Upper lobe of left lung (tissue), 6 donors: ENCODE measurements around the gene DISC1. TPM values are rescaled to one million over a fixed set of nuclear protein-coding genes. Genes with fewer than 3 reads are reported as not detected.

ENCODE experiments used
- ATAC-seq, 2 donors: fragments of 200-7000 bp; cut with Tn5 transposase; one replicate each; pipeline ENCODE4 v1.9.1; 2022; ENCODE audit warnings: mild to moderate bottlenecking in 2 of 2, moderate library complexity in 2 of 2; ENCODE audit not compliant: low FRiP score in 2 of 2
- DNase-seq, 2 donors: peaks; one replicate each; pipeline ENCODE4 v3.0.0-alpha.2; 2019 to 2020
- H3K27ac ChIP-seq, 4 donors: fragments of 200-600 bp; sonication (generic); one replicate each; pipeline ENCODE4 v1.5.1; 2016 to 2019
- H3K27me3 ChIP-seq, 4 donors: fragments of 200-600 bp; sonication (generic); one replicate each; pipeline ENCODE4 v1.5.1; 2017 to 2019
- H3K36me3 ChIP-seq, 4 donors: fragments of 200-600 bp; sonication (generic); one replicate each; pipeline ENCODE4 v1.5.1; 2016 to 2019
- H3K4me1 ChIP-seq, 4 donors: fragments of 200-600 bp; sonication (generic); one replicate each; pipeline ENCODE4 v1.5.1; 2018 to 2019
- H3K4me3 ChIP-seq, 4 donors: fragments of 200-600 bp; sonication (generic); one replicate each; pipeline ENCODE4 v1.5.1; 2017 to 2019; ENCODE audit warnings: mild to moderate bottlenecking in 2 of 4, moderate library complexity in 1 of 4
- H3K9me3 ChIP-seq, 4 donors: fragments of 200-600 bp; sonication (generic); one replicate each; pipeline ENCODE4 v1.5.1; 2018 to 2019
- CTCF ChIP-seq, 6 experiments: fragments of 450-650 bp in 4 of 6; fragments of 200-600 bp in 2 of 6; sonication (generic) in 2 of 6; IDR thresholded peaks; one replicate each; pipeline ENCODE4 v1.5.1; 2016 to 2019; ENCODE audit warnings: antibody characterized with exemption in 6 of 6
- EP300 ChIP-seq, 4 donors: sonication (generic); formaldehyde crosslinking; IDR thresholded peaks; one replicate each; pipeline ENCODE4 v1.5.1; 2017; ENCODE audit warnings: antibody characterized with exemption in 4 of 4, control low read depth in 2 of 4
- POLR2A ChIP-seq, 4 donors: fragments of 450-650 bp; IDR thresholded peaks; one replicate each; pipeline ENCODE4 v1.5.1; 2016 to 2017; ENCODE audit warnings: antibody characterized with exemption in 4 of 4, mild to moderate bottlenecking in 2 of 4
- POLR2AphosphoS5 ChIP-seq, 2 donors: sonication (generic); formaldehyde crosslinking; IDR thresholded peaks; one replicate each; pipeline ENCODE4 v1.5.1; 2017; ENCODE audit warnings: antibody characterized with exemption in 2 of 2
- WGBS, 2 donors: methylation state at CpG; one replicate each; pipeline ENCODE4 v1.1.5; 2017 to 2018; 5-methylcytosine and 5-hydroxymethylcytosine counted together
- total RNA-seq, 6 donors: library from RNA; depleted of rRNA in 4 of 6; stranded (reverse); fragments of >200 nt in 4 of 6; gene quantifications; one replicate each; pipeline versions ENCODE4 v1.1.0 to v1.2.1, GENCODE V29; 2016 to 2021
- donor health status: DM: no; HTN: no; CAD: no; lungs with moderate emphysema.
- donor health status: DM: no; HTN: yes; CAD: no; lungs with severe emphysema.

DISC1 gene
- total RNA-seq, 6 donors from 2014 or later, result 6.1 to 16.8 (median 10.5) TPM

GRCh38 chr1:231611851-231612250, 14.7 kb upstream of the DISC1 start:
- H3K4me1 ChIP-seq, result peaks cover 0 to 22% (median 16%) of the 10 kb centered on the region in 4 donors
- H3K36me3 ChIP-seq, result no peaks in the 10 kb centered on the region
- H3K9me3 ChIP-seq, result no peaks in the 10 kb centered on the region
- DNase-seq (no peak), ATAC-seq (no peak)
- no peak overlapping the region for H3K4me3 ChIP-seq
- peak overlapping the region in 3 of 4 donors; percentile 23 to 74 (median 44) for H3K27ac ChIP-seq
- H3K27me3 ChIP-seq, result no peaks in the 10 kb centered on the region
- 77 to 92% methylated on average over 5 of the region's 5 CpGs for WGBS, 2 donors
- no peak for TF ChIP-seq CTCF (IDR thresholded peaks at IDR 0.05)
- no peak for TF ChIP-seq EP300 (IDR thresholded peaks at IDR 0.05)
- no peak for TF ChIP-seq POLR2AphosphoS5 (IDR thresholded peaks at IDR 0.05)
- TF ChIP-seq POLR2A (IDR thresholded peaks at IDR 0.05), result no peak

GRCh38 chr1:231612393-231613089, 14.0 kb upstream of the DISC1 start:
- no peak overlapping the region for H3K4me3 ChIP-seq
- ATAC-seq (peak; percentile 82 to 87), DNase-seq (peak in 1 of 2 donors; percentile 62)
- H3K4me1 ChIP-seq, result peaks cover 0 to 22% (median 16%) of the 10 kb centered on the region in 4 donors
- TF ChIP-seq POLR2A (IDR thresholded peaks at IDR 0.05), result no peak
- no peak for TF ChIP-seq POLR2AphosphoS5 (IDR thresholded peaks at IDR 0.05)
- TF ChIP-seq CTCF (IDR thresholded peaks at IDR 0.05), result no peak
- TF ChIP-seq EP300 (IDR thresholded peaks at IDR 0.05), result no peak
- H3K27me3 ChIP-seq, result no peaks in the 10 kb centered on the region
- H3K27ac ChIP-seq, result peak overlapping the region; percentile 28 to 74 (median 49)
- WGBS, 2 donors, result 61 to 72% methylated on average over 10 of the region's 10 CpGs
- no peaks in the 10 kb centered on the region for H3K9me3 ChIP-seq
- H3K36me3 ChIP-seq, result no peaks in the 10 kb centered on the region

- WGBS, 2 donors, result 55 to 57% methylated on average over 7 of the region's 7 CpGs
- Histone ChIP-seq H3K4me1 (peaks cover 0 to 22% (median 18%) of the 10 kb centered on the region in 4 donors), H3K36me3 (no peaks in the 10 kb centered on the region), H3K4me3 (no peak overlapping the region), H3K27ac (peak overlapping the region; percentile 28 to 74 (median 49)), H3K9me3 (no peaks in the 10 kb centered on the region), H3K27me3 (no peaks in the 10 kb centered on the region)
- no peak for TF ChIP-seq POLR2A (IDR thresholded peaks at IDR 0.05)
- no peak for TF ChIP-seq EP300 (IDR thresholded peaks at IDR 0.05)
- no peak for TF ChIP-seq CTCF (IDR thresholded peaks at IDR 0.05)
- no peak for TF ChIP-seq POLR2AphosphoS5 (IDR thresholded peaks at IDR 0.05)
- DNase-seq, result peak in 1 of 2 donors; percentile 47
- peak; percentile 23 to 25 for ATAC-seq
Observed at GRCh38 chr1:231613419-231614349, 12.9 kb upstream of the DISC1 start.

GRCh38 chr1:231616667-231617066, 9.9 kb upstream of the DISC1 start:
- no peaks in the 10 kb centered on the region for H3K9me3 ChIP-seq
- WGBS, 2 donors, result 84 to 85% methylated on average over 2 of the region's 2 CpGs
- H3K27ac ChIP-seq, result no peak overlapping the region
- peaks cover 0 to 21% (median 16%) of the 10 kb centered on the region in 4 donors for H3K4me1 ChIP-seq
- no peak for DNase-seq
- H3K27me3 ChIP-seq, result no peaks in the 10 kb centered on the region
- no peak overlapping the region for H3K4me3 ChIP-seq
- no peak for TF ChIP-seq POLR2A (IDR thresholded peaks at IDR 0.05)
- H3K36me3 ChIP-seq, result no peaks in the 10 kb centered on the region
- no peak for ATAC-seq

- 62% methylated on average over 6 to 7 of the region's 7 CpGs for WGBS, 2 donors
- H3K4me3 ChIP-seq, result no peak overlapping the region
- no peaks in the 10 kb centered on the region for H3K27me3 ChIP-seq
- H3K36me3 ChIP-seq, result no peaks in the 10 kb centered on the region
- H3K9me3 ChIP-seq, result no peaks in the 10 kb centered on the region
- H3K4me1 ChIP-seq, result peaks cover 0 to 6% (median 5%) of the 10 kb centered on the region in 4 donors
- no peak for ATAC-seq
- H3K27ac ChIP-seq, result no peak overlapping the region
- DNase-seq, result no peak
- TF ChIP-seq POLR2AphosphoS5 (IDR thresholded peaks at IDR 0.05) (no peak), POLR2A (IDR thresholded peaks at IDR 0.05) (no peak), EP300 (IDR thresholded peaks at IDR 0.05) (no peak), CTCF (IDR thresholded peaks at IDR 0.05) (no peak)
Observed at GRCh38 chr1:231618609-231619256, 7.9 kb upstream of the DISC1 start.
